Stimulated activated CD8-positive, alpha-beta memory T cell treated with anti-CD3 and anti-CD28 coated beads, Interleukin-15, amount 100 ng/mL, for 4 hours (primary cell): ENCODE data around the gene NKX2-8.

ENCODE experiments used
- DNase-seq, 2 donors: peaks; one replicate each; pipeline ENCODE4 v3.0.0-alpha.2; 2020; ENCODE audit warnings: low read depth in 2 of 2

NKX2-8 gene

DNA sequence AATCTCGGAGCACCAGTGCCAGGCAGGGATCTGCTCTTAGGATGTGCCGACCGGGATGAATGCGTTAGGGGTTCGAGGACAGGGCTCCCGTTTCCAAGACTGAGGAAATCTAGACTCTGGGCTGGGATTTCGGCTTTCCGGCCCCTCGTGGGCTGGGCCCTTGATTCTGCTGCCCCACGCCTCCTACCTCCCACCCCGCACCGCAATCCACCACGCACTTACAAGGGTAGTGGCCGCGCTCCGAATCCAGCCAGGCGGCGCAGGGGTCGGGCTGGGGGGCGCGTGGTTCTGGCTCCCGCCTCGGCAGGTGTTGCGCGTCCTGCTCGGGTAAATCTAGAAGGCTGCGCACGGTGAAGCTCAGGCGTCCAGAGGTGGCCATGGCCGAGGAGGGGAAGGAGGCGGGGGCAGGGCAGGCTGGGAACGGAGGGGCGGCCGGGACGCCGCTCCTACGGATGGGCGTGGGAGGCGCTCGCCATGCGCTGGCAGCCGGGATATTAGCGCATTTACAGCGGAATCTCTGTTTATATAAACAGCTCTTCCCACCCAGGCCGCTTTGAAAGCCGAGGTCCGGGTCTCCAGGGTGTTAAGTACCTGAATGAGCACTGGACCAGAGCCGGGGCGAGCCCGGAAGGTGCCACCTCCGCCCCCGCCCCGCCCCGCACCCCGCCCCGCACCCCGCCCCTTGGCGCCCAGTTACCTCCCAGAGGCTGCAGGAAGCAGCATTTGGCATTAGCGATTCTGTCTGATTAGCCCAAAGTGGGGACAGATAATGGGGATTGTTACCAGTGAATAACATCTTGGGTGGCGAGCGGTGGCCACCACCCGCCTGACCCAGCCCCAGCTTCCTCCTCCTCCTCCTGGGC lies at the start of gene NKX2-8:
Gene NKX2-8, minus strand, starts transcription at position 604 of the 863 bp plus-strand sequence. Its CDS starts 225 bp downstream, at position 379.
- no peak for DNase-seq

- no peak for DNase-seq
These were observed 45.6 kb upstream of the NKX2-8 start for GRCh38 chr14:36627981-36628380.

GRCh38 chr14:36626151-36626550 lies 43.7 kb upstream of the NKX2-8 start:
- DNase-seq, result no peak

DNA sequence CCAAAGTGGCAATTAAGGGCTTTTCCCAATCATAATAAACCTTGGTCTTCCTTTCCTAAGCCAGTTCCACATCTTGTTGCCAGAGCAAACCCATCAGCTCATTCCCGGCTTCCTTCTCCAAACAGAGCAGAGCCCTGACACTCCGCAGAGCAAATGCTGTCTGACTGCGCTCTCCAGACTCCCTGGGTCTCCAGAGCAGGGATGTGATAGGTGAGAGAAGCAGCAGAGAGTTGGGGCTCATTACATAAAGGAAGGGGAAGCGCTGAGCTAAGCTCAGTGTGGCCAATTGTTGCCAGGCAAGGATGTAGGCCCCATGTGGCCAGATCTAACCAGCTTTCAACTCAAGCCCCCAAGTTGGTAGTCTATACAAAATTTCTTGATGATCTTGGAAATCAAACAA lies 43.0 kb upstream of the NKX2-8 start:
- no peak for DNase-seq

GRCh38 chr14:36625014-36625413 lies 42.6 kb upstream of the NKX2-8 start:
- DNase-seq, result no peak

DNA sequence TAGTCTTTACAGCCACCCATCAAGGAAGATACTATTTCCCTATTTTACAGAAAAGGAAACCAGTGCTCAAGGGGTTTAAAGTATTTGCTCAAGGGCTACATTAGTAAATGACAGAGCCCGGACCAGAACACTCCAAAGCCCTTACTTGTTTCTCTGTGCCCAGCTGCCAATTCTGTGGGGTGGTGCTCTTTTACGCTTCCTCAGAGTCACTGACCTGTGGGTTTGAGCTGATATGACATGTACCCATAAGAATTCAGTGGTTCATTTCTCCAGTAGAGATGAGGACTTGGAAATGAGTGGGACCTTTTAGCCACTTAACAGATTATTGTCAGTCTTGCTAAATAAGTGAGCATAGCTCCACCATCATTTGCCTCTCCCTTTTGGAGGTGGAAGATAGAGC lies 37.4 kb upstream of the NKX2-8 start:
- no peak for DNase-seq

GRCh38 chr14:36619131-36619530 lies 36.7 kb upstream of the NKX2-8 start:
- no peak for DNase-seq

DNA sequence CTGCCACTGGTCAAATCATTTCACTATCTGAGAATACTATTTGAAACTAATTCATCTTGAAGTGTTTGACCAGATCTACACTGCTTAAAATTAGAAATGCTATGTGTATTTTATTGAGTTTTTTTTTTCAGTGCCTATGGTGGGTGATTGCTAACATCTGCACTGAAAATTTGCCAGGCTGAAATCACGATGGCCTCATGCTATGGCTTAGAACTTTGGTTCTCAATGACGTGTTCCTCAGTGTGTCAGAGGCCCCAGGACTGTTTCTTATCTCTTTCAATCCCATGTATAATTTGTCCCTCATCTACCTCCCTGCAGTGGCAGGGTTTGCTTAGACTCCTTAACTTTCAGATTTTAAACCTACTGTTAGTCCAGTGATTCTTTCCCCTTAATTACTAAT lies 36.2 kb upstream of the NKX2-8 start:
- DNase-seq, result no peak

- no peak for DNase-seq
These were observed 35.4 kb upstream of the NKX2-8 start for GRCh38 chr14:36617824-36618223.

DNA sequence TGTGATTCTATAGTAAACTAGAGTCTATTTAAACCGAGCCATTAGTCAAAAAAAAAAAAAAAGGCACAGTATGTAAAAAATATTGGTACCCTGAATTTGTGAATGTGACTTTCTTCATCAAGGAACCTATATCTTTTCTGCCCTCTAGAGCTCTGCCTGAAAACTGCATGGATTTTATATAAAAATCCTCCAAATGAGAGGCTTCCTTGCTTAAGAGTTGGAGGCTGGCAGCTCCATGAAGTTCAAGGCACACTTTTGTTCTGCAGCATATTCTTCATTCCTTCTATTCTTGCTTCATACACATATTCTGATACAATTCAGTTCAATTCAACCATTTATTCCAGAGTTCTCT lies 23.1 kb upstream of the NKX2-8 start:
- DNase-seq, result no peak

DNA sequence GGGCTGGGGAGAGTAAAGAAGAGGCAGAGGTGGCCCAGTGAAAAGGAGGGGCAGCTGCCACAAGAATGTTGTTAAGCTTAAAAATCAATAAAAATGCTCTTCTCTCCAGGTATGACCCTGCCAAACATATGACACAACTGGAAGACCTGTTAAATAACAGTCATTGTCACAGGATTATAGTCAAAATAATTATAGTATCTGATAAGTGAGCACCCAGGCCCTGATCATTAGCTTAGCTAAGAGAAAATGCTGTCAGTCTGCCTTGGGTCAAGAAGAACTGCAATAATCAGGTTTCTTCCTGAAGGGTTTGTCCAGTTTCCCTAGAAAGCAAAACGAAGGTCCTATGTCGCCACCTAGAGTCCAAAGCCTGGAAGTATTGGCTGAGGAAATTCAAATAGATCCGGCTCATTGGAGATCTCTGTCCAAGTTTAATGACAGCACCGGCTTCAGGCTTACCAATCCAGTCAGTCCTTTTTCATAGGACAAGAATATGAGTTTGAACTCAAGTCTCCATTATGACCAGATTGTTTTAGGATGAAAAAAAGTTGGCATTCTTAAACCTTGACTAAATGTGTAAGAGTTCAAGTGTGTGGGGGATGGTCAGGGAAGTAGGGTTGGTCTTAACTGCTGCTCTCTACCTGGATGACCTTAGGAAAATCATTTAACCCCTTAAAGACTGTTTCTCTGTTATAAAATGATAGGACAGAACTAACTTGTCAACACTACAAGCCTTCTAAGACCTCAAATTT lies 22.5 kb upstream of the NKX2-8 start:
- DNase-seq, result no peak

DNA sequence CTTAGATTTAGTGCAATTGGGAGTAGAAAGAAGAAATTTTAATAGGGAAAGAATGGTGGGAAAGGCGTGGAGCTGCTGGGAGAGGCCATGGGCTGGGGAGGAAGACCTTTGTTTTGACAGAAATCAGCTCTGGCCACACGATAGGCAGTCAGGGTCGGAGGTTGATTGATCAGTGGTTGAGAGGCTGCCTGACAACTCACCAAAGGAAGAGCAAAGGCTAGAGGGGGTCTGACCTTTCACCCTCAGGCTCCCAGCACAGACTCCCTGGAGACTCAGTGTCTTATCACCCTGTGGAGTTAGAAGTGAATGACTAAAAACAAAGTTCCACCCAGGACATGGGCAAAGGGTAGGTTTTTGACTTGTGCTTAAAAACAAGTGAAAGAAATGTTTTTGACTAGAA lies 18.0 kb upstream of the NKX2-8 start:
- DNase-seq, result no peak

- no peak for DNase-seq
These were observed 9.1 kb upstream of the NKX2-8 start for GRCh38 chr14:36591482-36591881.

GRCh38 chr14:36588788-36589187 lies 6.4 kb upstream of the NKX2-8 start:
- no peak for DNase-seq

- no peak for DNase-seq
These were observed 5.7 kb upstream of the NKX2-8 start for GRCh38 chr14:36588119-36588518.

DNA sequence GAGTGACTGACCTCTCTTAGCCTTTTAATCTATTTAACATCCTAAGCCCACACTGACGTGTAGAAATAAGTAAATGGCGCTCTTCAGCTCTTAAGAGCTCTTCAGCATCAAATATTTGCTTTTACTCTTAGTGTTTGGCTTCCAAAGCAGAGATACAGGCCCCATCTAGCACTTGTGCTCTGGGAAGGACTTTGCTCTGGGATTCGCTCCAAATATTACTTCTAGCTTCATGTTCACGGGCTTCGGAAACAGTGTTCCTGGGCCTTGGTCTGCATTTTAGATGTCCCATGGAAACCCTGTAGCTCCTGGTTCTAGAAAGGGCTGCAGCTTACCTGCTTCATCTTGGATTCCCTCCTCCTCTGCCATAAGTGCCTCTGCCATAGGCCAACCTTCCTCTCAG lies 2.7 kb upstream of the NKX2-8 start:
- no peak for DNase-seq

- no peak for DNase-seq
These were observed 1.7 kb upstream of the NKX2-8 start for GRCh38 chr14:36583893-36584811.

DNA sequence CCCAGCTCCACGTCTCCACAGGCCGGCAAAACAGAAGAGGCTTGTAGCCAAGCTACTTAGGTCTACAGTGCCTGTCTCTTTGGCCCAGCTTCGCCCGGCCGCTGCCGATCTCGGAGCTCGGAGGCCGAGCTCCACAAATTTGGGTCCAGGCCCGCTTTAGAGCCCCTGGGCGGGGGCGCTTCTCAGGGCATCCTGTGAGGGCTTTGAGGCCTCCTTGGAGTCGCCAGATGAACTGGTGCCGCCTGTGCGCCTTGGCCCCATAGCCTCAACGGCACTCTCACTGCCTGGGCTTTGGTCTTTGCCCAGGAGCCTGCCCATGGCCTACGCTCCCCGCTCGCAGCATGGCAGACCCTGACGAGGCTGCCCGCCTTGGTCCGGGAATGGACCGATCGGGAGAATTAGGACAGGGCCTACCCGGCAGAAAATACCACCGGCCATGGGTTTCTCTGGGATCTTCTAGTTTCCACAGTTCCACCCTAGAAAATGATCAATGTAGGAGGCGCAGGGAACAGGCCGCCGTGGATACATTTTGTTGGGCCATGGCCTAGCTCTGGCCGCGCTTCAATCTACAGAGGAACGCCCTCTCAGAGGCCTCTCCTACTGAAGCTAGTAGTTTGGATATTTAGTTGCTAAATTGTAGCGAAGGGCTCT lies 953 bp upstream of the NKX2-8 start:
- DNase-seq, result no peak

DNA sequence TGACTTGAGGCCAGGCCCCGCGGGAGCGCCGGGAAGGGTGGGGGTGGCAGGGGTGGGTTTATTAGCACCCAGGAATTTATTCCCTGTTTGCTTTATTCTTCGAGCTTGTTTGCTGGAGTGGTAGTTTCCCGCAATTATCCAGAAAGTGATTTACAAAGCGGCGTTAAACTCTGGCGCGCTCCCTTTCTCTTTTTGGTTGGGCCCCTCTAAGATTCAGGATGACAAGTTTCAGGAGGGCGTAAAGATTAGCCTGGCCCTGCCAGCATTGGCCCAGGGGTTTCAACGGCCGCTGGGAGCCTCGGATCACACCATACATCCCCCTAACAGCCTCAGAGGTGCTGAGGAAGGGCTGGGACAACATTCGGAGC lies 444 bp upstream of the NKX2-8 start:
- no peak for DNase-seq

DNA sequence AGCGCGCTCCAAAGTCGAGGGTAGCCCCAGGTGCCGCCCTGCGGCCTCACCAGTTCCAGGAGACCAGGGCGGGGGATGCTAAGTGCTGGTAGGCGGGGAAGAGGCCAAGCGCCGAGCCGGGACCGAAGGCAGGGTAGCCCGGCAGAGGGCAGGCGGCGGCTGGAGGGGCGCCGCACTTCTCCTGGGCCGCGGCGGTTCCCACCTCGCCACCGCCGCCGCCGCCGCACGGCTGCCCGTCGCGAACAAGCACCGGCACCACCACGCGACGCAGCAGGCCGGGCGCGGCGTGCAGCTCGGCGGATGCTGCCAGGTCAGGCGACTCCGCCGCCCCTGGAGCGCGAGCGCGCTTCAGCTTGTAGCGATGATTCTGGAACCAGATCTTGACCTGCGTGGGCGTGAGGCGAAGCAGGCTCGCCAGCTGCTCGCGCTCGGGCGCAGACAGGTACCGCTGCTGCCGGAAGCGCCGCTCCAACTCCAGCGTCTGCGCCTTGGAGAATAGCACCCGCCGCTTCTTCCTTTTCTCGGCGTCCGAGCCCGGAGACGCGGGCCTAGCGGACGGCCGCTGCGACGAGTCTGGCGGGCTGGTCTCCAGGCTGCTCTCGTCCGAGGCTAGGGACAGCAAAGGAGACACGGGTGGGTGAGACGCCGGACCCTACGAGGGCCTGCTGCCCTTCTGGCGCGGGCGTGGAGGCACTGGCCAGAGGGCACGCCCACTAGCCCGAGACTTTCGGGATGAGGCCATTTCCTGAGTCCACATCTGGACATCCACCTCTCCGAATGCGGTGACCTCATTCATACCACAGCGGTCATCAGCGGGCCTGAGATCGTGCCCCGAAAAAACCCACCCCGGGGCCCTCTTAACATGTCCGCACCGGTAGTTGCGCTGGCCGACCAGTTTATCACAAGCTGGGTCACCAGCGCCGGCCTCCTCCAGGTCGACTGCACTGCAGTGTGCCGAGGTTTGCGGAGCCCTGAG lies 1.3 kb downstream of the NKX2-8 start:
- DNase-seq, result no peak
